WTC11 (cell line): ENCODE measurements around the gene CHST7. TPM values are rescaled to one million over a fixed set of nuclear protein-coding genes. Genes with fewer than 3 reads are reported as not detected.

Experiments
- ATAC-seq: fragments of 200-7000 bp; cut with Tn5 transposase; 2 replicates; pipeline ENCODE4 v1.10.0; 2021; ENCODE audit warnings: mild to moderate bottlenecking, moderate library complexity
- CTCF ChIA-PET: fragments of 300-600 bp; sonication (Branson Sonifier 250); formaldehyde crosslinking; loops from one replicate; lab custom pipeline; 2021; ENCODE audit warnings: antibody characterized with exemption; lab: Charles Lee
- POLR2A ChIA-PET: fragments of 350-600 bp; sonication (Branson Sonifier 250); formaldehyde crosslinking; loops from one replicate; lab custom pipeline; 2021; ENCODE audit warnings: antibody characterized with exemption; lab: Charles Lee
- DNase-seq: peaks from one replicate; pipeline ENCODE4 v3.0.0; 2021; ENCODE audit warnings: low spot score
- H3K27ac Mint-ChIP-seq: 2 replicates; pipeline ENCODE4 v1.8.0; 2021; ENCODE audit warnings: mixed read lengths
- H3K27me3 Mint-ChIP-seq: 2 replicates; pipeline ENCODE4 v1.8.0; 2021; ENCODE audit warnings: low read depth, mild to moderate bottlenecking, moderate library complexity, mixed read lengths
- H3K36me3 Mint-ChIP-seq: 2 replicates; pipeline ENCODE4 v1.8.0; 2021; ENCODE audit warnings: mixed read lengths
- H3K4me1 Mint-ChIP-seq: 2 replicates; pipeline ENCODE4 v1.8.0; 2022; ENCODE audit warnings: mixed read lengths
- H3K4me3 Mint-ChIP-seq: 2 replicates; pipeline ENCODE4 v1.8.0; 2021; ENCODE audit warnings: mild to moderate bottlenecking, moderate library complexity, mixed read lengths
- H3K9me3 Mint-ChIP-seq: 2 replicates; pipeline ENCODE4 v1.8.0; 2021; ENCODE audit warnings: mixed read lengths
- CBFB ChIP-seq: sonication (generic); formaldehyde crosslinking; IDR thresholded peaks from 2 replicates; pipeline ENCODE4 v1.8.1; 2022; ENCODE audit warnings: mild to moderate bottlenecking, low read depth, missing genetic modification reagents
- FOXJ3 ChIP-seq: sonication (generic); formaldehyde crosslinking; IDR thresholded peaks from 2 replicates; pipeline ENCODE4 v1.9.0; 2021; ENCODE audit warnings: missing genetic modification reagents, mild to moderate bottlenecking, borderline replicate concordance
- IRF2 ChIP-seq: sonication (generic); formaldehyde crosslinking; IDR thresholded peaks from 2 replicates; pipeline ENCODE4 v1.8.0; 2022; ENCODE audit warnings: low read depth, missing genetic modification reagents, borderline replicate concordance
- MXD4 ChIP-seq: fragments of 250-450 bp; sonication (Bioruptor Pico); IDR thresholded peaks from 2 replicates; pipeline ENCODE4 v1.8.0; 2021; ENCODE audit warnings: mild to moderate bottlenecking, moderate library complexity, borderline replicate concordance
- NFATC4 ChIP-seq: fragments of 250-450 bp; sonication (Bioruptor Pico); IDR thresholded peaks from 2 replicates; pipeline ENCODE4 v1.9.0; 2021; ENCODE audit warnings: mild to moderate bottlenecking
- PREB ChIP-seq: sonication (generic); formaldehyde crosslinking; IDR thresholded peaks from 2 replicates; pipeline ENCODE4 v1.8.1; 2022; ENCODE audit warnings: mild to moderate bottlenecking, missing genetic modification reagents, moderate library complexity, borderline replicate concordance
- RELA ChIP-seq: sonication (generic); formaldehyde crosslinking; IDR thresholded peaks from 2 replicates; pipeline ENCODE4 v1.8.1; 2022; ENCODE audit warnings: missing genetic modification reagents, mild to moderate bottlenecking, borderline replicate concordance
- SMAD4 ChIP-seq: sonication (generic); formaldehyde crosslinking; IDR thresholded peaks from 2 replicates; pipeline ENCODE4 v1.8.0; 2022; ENCODE audit warnings: mild to moderate bottlenecking, missing genetic modification reagents
- STAT6 ChIP-seq: sonication (generic); formaldehyde crosslinking; conservative IDR thresholded peaks from 2 replicates; pipeline ENCODE4 v1.8.1; 2023; ENCODE audit warnings: mild to moderate bottlenecking, low read depth, missing genetic modification reagents, moderate library complexity
- USF1 ChIP-seq: sonication (generic); formaldehyde crosslinking; IDR thresholded peaks from 2 replicates; pipeline ENCODE4 v1.8.0; 2022; ENCODE audit warnings: mild to moderate bottlenecking, missing genetic modification reagents
- ZNF263 ChIP-seq: sonication (generic); formaldehyde crosslinking; IDR thresholded peaks from 2 replicates; pipeline ENCODE4 v1.8.1; 2022; ENCODE audit warnings: low read depth, mild to moderate bottlenecking, moderate library complexity, missing genetic modification reagents
- ZNF317 ChIP-seq: sonication (generic); formaldehyde crosslinking; IDR thresholded peaks from 2 replicates; pipeline ENCODE4 v1.8.1; 2023; ENCODE audit warnings: low read depth, mild to moderate bottlenecking, moderate library complexity, missing genetic modification reagents, borderline replicate concordance
- total RNA-seq: library from RNA; stranded (reverse); gene quantifications from 3 replicates; pipeline ENCODE4 v1.2.3, GENCODE V29; 2021
- TF ChIP-seq, protein P1 (sequence below): fragments of 250-450 bp; sonication (Bioruptor Pico); IDR thresholded peaks from 2 replicates; pipeline ENCODE4 v1.9.0; 2021; ENCODE audit warnings: mild to moderate bottlenecking
- TF ChIP-seq, protein P2 (sequence below): fragments of 250-450 bp; sonication (Bioruptor Pico); IDR thresholded peaks from 2 replicates; pipeline ENCODE4 v1.9.0; 2021; ENCODE audit warnings: moderate library complexity, mild to moderate bottlenecking, inconsistent platforms, borderline replicate concordance
- TF ChIP-seq, protein P3 (sequence below): sonication (generic); formaldehyde crosslinking; IDR thresholded peaks from 2 replicates; pipeline ENCODE4 v1.8.1; 2023; ENCODE audit warnings: mild to moderate bottlenecking, missing genetic modification reagents

CHST7 gene
- total RNA-seq, 1 experiment from 2014 or later, result 19.6 TPM

DNA sequence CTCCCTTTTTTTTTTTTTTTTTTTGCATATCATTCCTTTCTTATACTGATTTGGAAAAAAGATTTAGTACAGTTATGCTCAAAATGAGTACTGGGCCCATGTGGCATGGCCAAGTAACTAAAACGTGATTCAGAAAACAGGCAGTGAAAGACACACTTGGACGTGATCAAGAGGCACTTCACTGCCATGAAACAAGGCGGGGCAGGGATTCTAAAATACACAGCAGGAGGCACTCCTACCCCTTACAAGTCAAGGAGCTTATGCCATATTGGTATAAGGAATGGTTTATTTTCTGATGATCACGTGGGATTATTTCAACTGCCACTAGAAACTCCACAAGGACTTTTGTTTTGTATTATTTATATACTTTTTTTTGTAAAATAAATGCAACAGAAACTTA lies 72.0 kb downstream of the CHST7 start (continued):
- no peak for TF ChIP-seq PREB
- TF ChIP-seq, protein P1, sequence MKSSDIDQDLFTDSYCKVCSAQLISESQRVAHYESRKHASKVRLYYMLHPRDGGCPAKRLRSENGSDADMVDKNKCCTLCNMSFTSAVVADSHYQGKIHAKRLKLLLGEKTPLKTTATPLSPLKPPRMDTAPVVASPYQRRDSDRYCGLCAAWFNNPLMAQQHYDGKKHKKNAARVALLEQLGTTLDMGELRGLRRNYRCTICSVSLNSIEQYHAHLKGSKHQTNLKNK, result no peak
- TF ChIP-seq SMAD4 (CRISPR knock-in tag), result no peak

GRCh38 chrX:46647251-46647650 lies 73.7 kb downstream of the CHST7 start:
- ATAC-seq, result no peak
- Mint-ChIP-seq H3K4me1 (peaks cover 50% of the 10 kb centered on the region), H3K36me3 (peaks cover 21% of the 10 kb centered on the region), H3K27me3 (no peaks in the 10 kb centered on the region), H3K27ac (peak overlapping the region; percentile 99), H3K4me3 (no peak overlapping the region), H3K9me3 (no peaks in the 10 kb centered on the region)
- no peak for TF ChIP-seq NFATC4 (CRISPR knock-in tag)
- no peak for TF ChIP-seq CBFB (CRISPR knock-in tag)
- TF ChIP-seq, protein P2, sequence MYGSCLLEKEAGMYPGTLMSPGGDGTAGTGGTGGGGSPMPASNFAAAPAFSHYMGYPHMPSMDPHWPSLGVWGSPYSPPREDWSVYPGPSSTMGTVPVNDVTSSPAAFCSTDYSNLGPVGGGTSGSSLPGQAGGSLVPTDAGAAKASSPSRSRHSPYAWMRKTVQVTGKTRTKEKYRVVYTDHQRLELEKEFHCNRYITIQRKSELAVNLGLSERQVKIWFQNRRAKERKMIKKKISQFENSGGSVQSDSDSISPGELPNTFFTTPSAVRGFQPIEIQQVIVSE (CRISPR knock-in tag), result no peak
- TF ChIP-seq STAT6 (CRISPR knock-in tag), result no peak
- TF ChIP-seq RELA (CRISPR knock-in tag), result no peak
- no peak for TF ChIP-seq MXD4 (CRISPR knock-in tag)
- no peak for TF ChIP-seq FOXJ3 (CRISPR knock-in tag)
- TF ChIP-seq, protein P3, sequence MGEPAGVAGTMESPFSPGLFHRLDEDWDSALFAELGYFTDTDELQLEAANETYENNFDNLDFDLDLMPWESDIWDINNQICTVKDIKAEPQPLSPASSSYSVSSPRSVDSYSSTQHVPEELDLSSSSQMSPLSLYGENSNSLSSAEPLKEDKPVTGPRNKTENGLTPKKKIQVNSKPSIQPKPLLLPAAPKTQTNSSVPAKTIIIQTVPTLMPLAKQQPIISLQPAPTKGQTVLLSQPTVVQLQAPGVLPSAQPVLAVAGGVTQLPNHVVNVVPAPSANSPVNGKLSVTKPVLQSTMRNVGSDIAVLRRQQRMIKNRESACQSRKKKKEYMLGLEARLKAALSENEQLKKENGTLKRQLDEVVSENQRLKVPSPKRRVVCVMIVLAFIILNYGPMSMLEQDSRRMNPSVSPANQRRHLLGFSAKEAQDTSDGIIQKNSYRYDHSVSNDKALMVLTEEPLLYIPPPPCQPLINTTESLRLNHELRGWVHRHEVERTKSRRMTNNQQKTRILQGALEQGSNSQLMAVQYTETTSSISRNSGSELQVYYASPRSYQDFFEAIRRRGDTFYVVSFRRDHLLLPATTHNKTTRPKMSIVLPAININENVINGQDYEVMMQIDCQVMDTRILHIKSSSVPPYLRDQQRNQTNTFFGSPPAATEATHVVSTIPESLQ (CRISPR knock-in tag), result no peak
- no peak for TF ChIP-seq ZNF263 (CRISPR knock-in tag)
- TF ChIP-seq ZNF317, result no peak
- no peak for TF ChIP-seq USF1 (CRISPR knock-in tag)
- TF ChIP-seq IRF2, result no peak
- CTCF ChIA-PET, result no interaction called here
- no peak for DNase-seq
- POLR2A ChIA-PET, result interaction anchor here (0.6 kb wide), 1 partner anchor 60 kb away, joined by 3 read pairs; no protein-coding TSS in a partner anchor

Other genes starting within 250 kb of the CHST7 start
- gene ZNF674, start 28.3 kb upstream of the CHST7 start, total RNA-seq, result 4.4 to 7.6 TPM (median 7.0 TPM) in 3 replicates
- 16.2 to 18.4 TPM (median 18.0 TPM) in 3 replicates for gene SLC9A7, start 185.4 kb downstream of the CHST7 start, total RNA-seq